Astrocyte of the spinal cord (primary cell): ENCODE data around the gene HSD17B12.
A peak's percentile ranks its signal among the peaks of the same experiment; 100 is the strongest.

ENCODE experiments used
- DNase-seq: peaks from one replicate; pipeline ENCODE4 v3.0.0; 2011; ENCODE audit warnings: low read depth, low spot score
- H3K4me3 ChIP-seq: 2 replicates; pipeline ENCODE4 v1.5.1; 2011; ENCODE audit warnings: low read depth, mild to moderate bottlenecking, low read length, moderate library complexity
- CTCF ChIP-seq: IDR thresholded peaks from 2 replicates; pipeline ENCODE4 v1.5.1; 2012; ENCODE audit warnings: low read depth, mild to moderate bottlenecking, low read length, inconsistent platforms
- in situ Hi-C: cut with HindIII; loops from 2 replicates; pipeline ENCODE4 v1.10.0; 2017; ENCODE audit warnings: low sequenced_read_pairs

The HSD17B12 gene

GRCh38 chr11:43787824-43788223, 107.3 kb downstream of the HSD17B12 start:
- H3K4me3 ChIP-seq = no peak overlapping the region
- no peak for TF ChIP-seq CTCF
- in situ Hi-C loops = no loop called here
- no peak for DNase-seq

GRCh38 chr11:43788421-43788820, 107.9 kb downstream of the HSD17B12 start:
- H3K4me3 ChIP-seq = no peak overlapping the region
- TF ChIP-seq CTCF = no peak
- in situ Hi-C loops = no loop called here
- no peak for DNase-seq

GRCh38 chr11:43789700-43790443, 109.3 kb downstream of the HSD17B12 start:
- DNase-seq = peak; percentile 54
- in situ Hi-C loops = no loop called here
- H3K4me3 ChIP-seq = no peak overlapping the region
- TF ChIP-seq CTCF = no peak

DNA sequence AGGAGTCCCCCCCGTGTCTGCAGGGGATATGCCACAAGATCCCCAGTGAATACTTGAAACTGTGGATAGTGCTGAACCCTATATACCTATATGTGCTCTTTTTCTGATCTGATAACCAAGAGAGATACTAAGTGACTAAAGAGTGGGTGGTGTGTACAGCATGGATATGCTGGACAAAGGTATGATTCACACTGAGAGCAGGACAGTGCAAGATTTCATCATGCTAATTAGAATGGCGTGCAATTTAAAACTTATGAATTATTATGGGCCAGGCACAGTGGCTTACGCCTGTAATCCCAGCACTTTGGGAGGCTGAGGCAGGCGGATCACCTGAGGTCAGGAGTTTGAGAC, 109.9 kb downstream of the HSD17B12 start:
- no peak for TF ChIP-seq CTCF
- H3K4me3 ChIP-seq = no peak overlapping the region
- no peak for DNase-seq
- in situ Hi-C loops = no loop called here

DNA sequence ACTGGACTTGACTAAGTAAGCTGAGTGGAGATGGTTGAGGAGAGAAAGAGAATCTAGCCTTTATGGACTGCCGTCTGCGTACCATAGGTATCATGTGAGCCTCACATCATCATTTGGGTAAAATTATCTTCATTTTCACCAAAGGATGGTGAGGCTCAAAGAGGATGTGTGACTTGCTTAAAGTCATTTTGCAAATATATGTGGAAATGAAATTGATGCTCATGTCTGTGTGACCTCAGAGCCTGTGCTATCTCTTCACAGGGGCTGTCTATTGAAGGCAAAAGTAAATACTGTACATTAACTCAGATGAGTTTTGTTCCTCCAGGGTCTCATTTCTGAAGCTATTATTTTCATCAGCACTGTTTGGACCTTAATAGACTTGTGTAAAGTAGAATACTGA, 116.8 kb downstream of the HSD17B12 start:
- no peak overlapping the region for H3K4me3 ChIP-seq
- no peak for TF ChIP-seq CTCF
- in situ Hi-C loops = no loop called here
- DNase-seq = no peak

GRCh38 chr11:43797866-43798265, 117.3 kb downstream of the HSD17B12 start:
- in situ Hi-C loops = no loop called here
- no peak for TF ChIP-seq CTCF
- DNase-seq = no peak
- H3K4me3 ChIP-seq = no peak overlapping the region
